H1 (cell line): ENCODE measurements around the gene CELF2. TPM values are rescaled to one million over a fixed set of nuclear protein-coding genes. Genes with fewer than 3 reads are reported as not detected.

Experiments
- CTCF ChIA-PET: fragments of 300-600 bp; sonication (Branson Sonifier 250); formaldehyde crosslinking; loops from one replicate; lab custom pipeline; 2021; ENCODE audit not compliant: partially characterized antibody; lab: Charles Lee
- POLR2A ChIA-PET: fragments of 300-600 bp; sonication (Branson Sonifier 250); formaldehyde crosslinking; loops from one replicate; lab custom pipeline; 2021; ENCODE audit warnings: inconsistent platforms; ENCODE audit not compliant: partially characterized antibody; lab: Charles Lee
- DNase-seq, 2 experiments: peaks; one replicate each; pipeline versions ENCODE4 v3.0.0 to v3.0.0-alpha.2; 2010 to 2022; ENCODE audit warnings: low spot score in 2 of 2, low read depth in 1 of 2, mixed read lengths in 1 of 2
- FAIRE-seq: peaks from 2 replicates; lab custom pipeline; 2011; peaks lifted over from hg19 to GRCh38; lab: Jason Lieb, UNC
- H2AFZ ChIP-seq: 2 replicates; pipeline ENCODE4 v1.8.1; 2012; ENCODE audit warnings: low read length, inconsistent platforms
- H2AK5ac ChIP-seq: 2 replicates; pipeline ENCODE4 v1.6.1; 2013; ENCODE audit warnings: low read depth, low read length
- H2BK120ac ChIP-seq: replicated peaks from 2 replicates; pipeline ENCODE3; 2013; ENCODE audit warnings: low read depth, low read length, inconsistent platforms
- H2BK12ac ChIP-seq: 2 replicates; pipeline ENCODE4 v1.6.1; 2013; ENCODE audit warnings: low read depth, low read length
- H2BK15ac ChIP-seq: 2 replicates; pipeline ENCODE4 v1.6.1; 2013; ENCODE audit warnings: low read length
- H2BK20ac ChIP-seq: 2 replicates; pipeline ENCODE4 v1.6.1; 2013; ENCODE audit warnings: low read length
- H2BK5ac ChIP-seq: 2 replicates; pipeline ENCODE4 v1.6.1; 2013; ENCODE audit warnings: low read depth, low read length
- H3K14ac ChIP-seq: 2 replicates; pipeline ENCODE4 v1.6.1; 2013; ENCODE audit warnings: inconsistent platforms; ENCODE audit not compliant: insufficient read length
- H3K18ac ChIP-seq: 2 replicates; pipeline ENCODE4 v1.6.1; 2013; ENCODE audit warnings: low read length; ENCODE audit errors: extremely low read depth
- H3K23ac ChIP-seq: 2 replicates; pipeline ENCODE4 v1.6.1; 2013; ENCODE audit warnings: inconsistent platforms; ENCODE audit not compliant: insufficient read length
- H3K23me2 ChIP-seq: 2 replicates; pipeline ENCODE4 v1.6.1; 2013; ENCODE audit warnings: low read depth, low read length
- H3K27ac ChIP-seq: 2 replicates; pipeline ENCODE4 v1.6.1; 2011; ENCODE audit warnings: low read depth, low read length, inconsistent platforms
- H3K27me3 ChIP-seq, 4 experiments: replicated peaks in 1 of 4; 1 replicate in 1 of 4; 2 replicates in 3 of 4; pipeline versions ENCODE4 v1.6.1 to v1.8.1; 2011 to 2013; ENCODE audit warnings: low read length in 3 of 4, mild to moderate bottlenecking in 3 of 4, inconsistent platforms in 2 of 4, mixed read lengths in 2 of 4, moderate library complexity in 1 of 4; ENCODE audit not compliant: control insufficient read depth in 3 of 4, insufficient read depth in 3 of 4; ENCODE audit errors: extremely low read depth in 1 of 4
- H3K36me3 ChIP-seq, 4 experiments: 2 replicates each; pipeline versions ENCODE4 v1.6.1 to v1.8.1; 2011 to 2013; ENCODE audit warnings: mild to moderate bottlenecking in 4 of 4, low read length in 3 of 4, moderate library complexity in 2 of 4, control low read depth in 1 of 4, inconsistent platforms in 1 of 4; ENCODE audit not compliant: insufficient read depth in 4 of 4, control insufficient read depth in 2 of 4
- H3K4ac ChIP-seq: replicated peaks from 2 replicates; pipeline ENCODE3; 2013; ENCODE audit warnings: low read length, low read depth, mixed read lengths, inconsistent platforms; ENCODE audit not compliant: insufficient read length
- H3K4me1 ChIP-seq, 4 experiments: replicated peaks in 1 of 4; 1 replicate in 1 of 4; 2 replicates in 3 of 4; pipeline versions ENCODE4 v1.6.1 to v1.8.1; 2011 to 2013; ENCODE audit warnings: low read length in 3 of 4, inconsistent platforms in 2 of 4, mixed read lengths in 1 of 4; ENCODE audit not compliant: insufficient read depth in 4 of 4, control insufficient read depth in 3 of 4
- H3K4me2 ChIP-seq, 2 experiments: 2 replicates each; pipeline versions ENCODE4 v1.6.1 to v1.8.1; 2011 to 2013; ENCODE audit warnings: low read depth in 2 of 2, low read length in 2 of 2, control low read depth in 1 of 2, inconsistent platforms in 1 of 2, mild to moderate bottlenecking in 1 of 2; ENCODE audit not compliant: insufficient read depth in 1 of 2
- H3K4me3 ChIP-seq, 4 experiments: fragments of 200-600, 300-600 bp in 1 of 4; sonication (generic), shearing (Covaris generic), sonication (Bioruptor Twin) in 1 of 4; 2 replicates each; pipeline versions ENCODE4 v1.5.1 to v1.8.1; 2011 to 2016; ENCODE audit warnings: low read length in 4 of 4, low read depth in 3 of 4, control low read depth in 2 of 4, inconsistent platforms in 2 of 4, mild to moderate bottlenecking in 2 of 4, mixed read lengths in 1 of 4, moderate library complexity in 1 of 4; ENCODE audit not compliant: insufficient read depth in 2 of 4; ENCODE audit errors: extremely low read depth in 1 of 4
- H3K56ac ChIP-seq: replicated peaks from 2 replicates; pipeline ENCODE3; 2013; ENCODE audit warnings: low read depth, mild to moderate bottlenecking, mixed read lengths, low read length, inconsistent platforms; ENCODE audit not compliant: insufficient read length
- H3K79me1 ChIP-seq: 2 replicates; pipeline ENCODE4 v1.6.1; 2013; ENCODE audit warnings: low read depth, low read length, control low read depth
- H3K79me2 ChIP-seq, 2 experiments: 2 replicates each; pipeline versions ENCODE4 v1.6.1 to v1.8.1; 2012 to 2013; ENCODE audit warnings: low read length in 2 of 2, mild to moderate bottlenecking in 2 of 2, inconsistent platforms in 1 of 2; ENCODE audit not compliant: insufficient read depth in 2 of 2, control insufficient read depth in 1 of 2
- H3K9ac ChIP-seq, 4 experiments: replicated peaks in 1 of 4; 1 replicate in 1 of 4; 2 replicates in 3 of 4; pipeline versions ENCODE4 v1.6.1 to v1.8.1; 2011 to 2013; ENCODE audit warnings: low read depth in 3 of 4, low read length in 3 of 4, control low read depth in 2 of 4, mild to moderate bottlenecking in 2 of 4, moderate library complexity in 2 of 4, inconsistent platforms in 1 of 4; ENCODE audit errors: extremely low read depth in 1 of 4
- H3K9me3 ChIP-seq, 2 experiments: 2 replicates each; pipeline versions ENCODE4 v1.6.1 to v1.8.1; 2012 to 2013; ENCODE audit warnings: mild to moderate bottlenecking in 2 of 2, moderate library complexity in 2 of 2, control low read depth in 1 of 2, inconsistent platforms in 1 of 2, low read depth in 1 of 2, low read length in 1 of 2, mixed read lengths in 1 of 2; ENCODE audit not compliant: insufficient read depth in 2 of 2
- H4K20me1 ChIP-seq, 2 experiments: replicated peaks in 1 of 2; 2 replicates each; pipeline versions ENCODE3 to v1.8.1; 2011 to 2013; ENCODE audit warnings: inconsistent platforms in 2 of 2, low read length in 2 of 2, mild to moderate bottlenecking in 1 of 2; ENCODE audit not compliant: insufficient read depth in 2 of 2, control insufficient read depth in 1 of 2
- H4K5ac ChIP-seq: 2 replicates; pipeline ENCODE4 v1.6.1; 2013; ENCODE audit warnings: low read length, low read depth, mixed read lengths, inconsistent platforms; ENCODE audit not compliant: insufficient read length
- H4K8ac ChIP-seq: 2 replicates; pipeline ENCODE4 v1.8.0; 2013; ENCODE audit warnings: mild to moderate bottlenecking, moderate library complexity, low read length, inconsistent platforms; ENCODE audit not compliant: insufficient read depth; ENCODE audit errors: extremely low read depth
- H4K91ac ChIP-seq: replicated peaks from 2 replicates; pipeline ENCODE3; 2013; ENCODE audit warnings: low read length, mixed read lengths, inconsistent platforms; ENCODE audit not compliant: insufficient read length
- CHD2 ChIP-seq: IDR thresholded peaks from 2 replicates; pipeline ENCODE4 v1.6.1; 2012; ENCODE audit warnings: low read length, improper control_type of control experiment
- TEAD4 ChIP-seq: IDR thresholded peaks from 2 replicates; pipeline ENCODE4 v1.6.1; 2012; ENCODE audit warnings: low read depth, low read length, inconsistent platforms, mixed read lengths
- ZNF274 ChIP-seq: IDR thresholded peaks from 2 replicates; pipeline ENCODE4 v1.7.0; 2012; ENCODE audit warnings: low read length, borderline replicate concordance; ENCODE audit errors: extremely low read depth
- WGBS, 2 experiments: shearing (Covaris generic) in 1 of 2; methylation state at CpG; one replicate each; pipeline versions ENCODE4 v1.1.6 to v1.1.7; 2013 to 2015; ENCODE audit warnings: low lambda C conversion rate in 2 of 2, mixed read lengths in 2 of 2, inconsistent platforms in 1 of 2, low coverage in 1 of 2, missing lambda C conversion rate in 1 of 2; ENCODE audit not compliant: insufficient replicate concordance in 2 of 2, insufficient coverage in 1 of 2, insufficient read length in 1 of 2; ENCODE audit errors: extremely low coverage in 1 of 2, missing lambda C conversion rate in 1 of 2; 5-methylcytosine and 5-hydroxymethylcytosine counted together
- polyA plus RNA-seq, 7 experiments: library from polyadenylated mRNA; depleted of rRNA in 3 of 7; stranded (reverse) in 5 of 7; unstranded in 2 of 7; fragments of >200 nt in 5 of 7; fragments of 200-250 nt in 2 of 7; gene quantifications; 1 replicate in 5 of 7; 2 replicates in 1 of 7; 4 replicates in 1 of 7; pipeline versions ENCODE4 v1.2.1 to v1.2.3, GENCODE V29; 2011 to 2013; ENCODE audit warnings: missing spikeins in 2 of 7, mixed read lengths in 2 of 7
- total RNA-seq: library from RNA; stranded (reverse); fragmentation: NEBNext Ultra II Directional; extraction: Animal tissue kit (Norgen Biotek cat#: 25700); gene quantifications from 2 replicates; pipeline ENCODE4 v1.2.1, GENCODE V29; 2021

Gene CELF2
- total and polyA plus RNA-seq, 2 of the 8 experiments (the other 6 are each of a cell fraction or from before 2014, with no cell fraction given) = 18.3 to 22.7 TPM

DNA sequence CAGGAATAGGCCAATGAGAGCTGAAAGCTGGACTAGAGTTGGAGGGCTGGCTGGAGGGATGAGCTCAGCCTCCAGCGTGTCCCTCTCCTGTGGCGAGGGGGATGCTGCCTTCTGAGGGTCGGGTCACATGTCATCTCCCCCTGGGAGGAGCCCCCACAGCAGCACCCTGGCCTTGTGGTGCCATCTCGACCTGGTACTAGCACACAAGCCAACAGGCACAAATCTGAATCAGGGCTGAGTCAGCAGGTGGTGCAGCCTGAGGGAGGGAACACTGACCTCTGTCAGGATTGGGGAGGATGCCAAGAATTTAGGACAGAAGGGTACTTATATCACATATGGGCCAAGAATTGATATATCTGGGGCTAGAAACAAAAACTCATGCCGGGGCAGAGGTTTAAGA, 280.4 kb downstream of the CELF2 start:
- H3K4me1 ChIP-seq = no peaks in the 10 kb centered on the region; a peak in 1 of 7 replicates
- H3K79me2 ChIP-seq = no peaks in the 10 kb centered on the region
- TF ChIP-seq ZNF274 = no peak
- TF ChIP-seq CHD2 = no peak
- no peak for TF ChIP-seq TEAD4
- no peak overlapping the region for H2BK15ac ChIP-seq
- H3K18ac ChIP-seq = no peak overlapping the region
- no peak overlapping the region for H3K27ac ChIP-seq
- H2BK12ac ChIP-seq = no peak overlapping the region
- no peak for DNase-seq
- H4K5ac ChIP-seq = no peak overlapping the region
- no peaks in the 10 kb centered on the region; the same call in 1 of the 2 replicates for H3K23me2 ChIP-seq
- no peak overlapping the region for H2BK5ac ChIP-seq
- H3K56ac ChIP-seq = no peak overlapping the region
- no peak overlapping the region for H3K4ac ChIP-seq
- H3K27me3 ChIP-seq = no peaks in the 10 kb centered on the region
- no peak for FAIRE-seq
- H3K4me2 ChIP-seq = no peak overlapping the region
- ChIA-PET CTCF (no interaction called here), POLR2A (no interaction called here)
- 0 out of 2 replicates have a peak overlapping the region, but pooled peaks have one; percentile 7 for H4K8ac ChIP-seq
- no peak overlapping the region for H2BK120ac ChIP-seq
- no peaks in the 10 kb centered on the region for H3K9me3 ChIP-seq
- no peaks in the 10 kb centered on the region for H3K36me3 ChIP-seq
- no peak overlapping the region for H2BK20ac ChIP-seq
- H3K4me3 ChIP-seq = no peak overlapping the region
- H3K9ac ChIP-seq = no peak overlapping the region
- no peak overlapping the region for H3K23ac ChIP-seq
- H4K20me1 ChIP-seq = no peaks in the 10 kb centered on the region
- no peak overlapping the region for H4K91ac ChIP-seq
- WGBS, 2 experiments = 90% methylated on average over 5 of the region's 5 CpGs; no CpG with 5 or more reads in 1 of the 2 experiments
- no peak overlapping the region for H2AK5ac ChIP-seq
- no peak overlapping the region for H3K14ac ChIP-seq
- no peaks in the 10 kb centered on the region for H3K79me1 ChIP-seq
- no peak overlapping the region for H2AFZ ChIP-seq
